Pulmonary artery endothelial cell (primary cell): ENCODE data around the gene PLEKHA4. TPM values are rescaled to one million over a fixed set of nuclear protein-coding genes. Genes with fewer than 3 reads are reported as not detected.
"Not testable (repeated sequence)": the region's sequence is repeated elsewhere in the genome, so short reads cannot be mapped to it uniquely, and the experiment has no call there.

Source experiments
- DNase-seq: peaks from one replicate; pipeline ENCODE4 v3.0.0-alpha.2; 2011; ENCODE audit warnings: low read depth, low spot score
- total RNA-seq: library from RNA; depleted of rRNA; stranded (reverse); fragments of >200 nt; gene quantifications from 2 replicates; pipeline ENCODE4 v1.2.3, GENCODE V29; 2014

PLEKHA4 gene
- total RNA-seq, 1 donor from 2014 or later = 6.1 TPM

- no peak for DNase-seq
Observed at GRCh38 chr19:48867123-48867745, 1.2 kb downstream of the PLEKHA4 start.

DNA sequence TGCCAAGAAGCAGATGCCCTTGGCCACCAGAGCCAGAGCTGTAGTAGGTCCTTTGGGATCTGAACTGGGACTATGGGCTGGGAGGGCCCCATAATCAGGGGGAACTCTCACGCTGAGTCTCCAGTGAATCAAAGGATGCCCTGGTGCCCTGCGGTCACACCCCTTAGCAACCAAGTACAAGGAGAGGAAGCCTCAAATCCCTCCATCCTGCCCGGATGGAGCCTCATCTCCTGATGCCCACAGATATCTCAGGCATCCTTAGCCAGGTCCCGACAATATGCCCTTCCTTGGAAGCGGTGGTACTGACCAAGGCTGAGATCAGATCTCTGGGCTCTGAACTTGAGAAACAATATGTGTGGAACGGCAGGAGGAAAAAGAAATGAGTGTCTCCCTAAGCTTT lies 1.7 kb downstream of the PLEKHA4 start:
- DNase-seq = no peak

DNA sequence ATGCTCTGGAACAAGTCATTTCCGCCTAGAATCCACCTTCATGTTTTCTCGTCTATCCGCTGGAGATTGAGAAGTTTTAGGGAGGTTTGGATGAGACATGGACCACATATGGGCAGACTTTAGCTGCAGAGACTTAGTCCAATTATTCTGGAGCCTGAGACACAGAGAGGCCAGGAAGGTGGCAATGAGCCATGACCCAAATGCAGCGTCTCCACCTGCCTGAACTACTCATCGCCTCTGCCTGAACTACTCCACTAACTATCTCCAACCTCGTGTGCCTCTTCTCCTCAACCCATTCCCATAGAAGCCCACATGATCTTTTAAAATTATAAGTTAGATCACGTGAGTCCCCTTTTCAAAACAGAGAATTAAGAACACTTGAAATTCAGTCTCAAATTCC lies 5.6 kb downstream of the PLEKHA4 start:
- no peak for DNase-seq

DNA sequence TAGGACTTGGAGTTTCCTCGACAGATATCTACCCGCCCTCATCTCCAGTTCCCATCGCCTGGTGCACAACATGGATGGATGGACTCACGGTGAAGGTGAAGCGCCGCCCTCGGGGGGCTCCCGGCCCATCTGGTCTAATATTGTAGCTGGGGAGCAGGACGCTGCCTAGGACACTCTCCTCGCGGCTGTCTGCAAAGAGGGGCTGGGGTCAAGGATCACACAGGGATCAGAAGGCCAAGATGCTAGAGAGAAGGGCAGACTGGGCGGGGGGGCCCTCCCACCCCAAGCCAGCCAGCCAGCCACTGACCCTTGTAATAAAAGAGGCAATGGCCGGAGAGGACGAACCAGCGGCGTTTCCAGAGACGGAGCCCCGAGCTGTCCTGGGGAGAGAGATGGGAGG lies 7.1 kb downstream of the PLEKHA4 start:
- no peak for DNase-seq

- no peak for DNase-seq
Observed at GRCh38 chr19:48859711-48860572, 8.5 kb downstream of the PLEKHA4 start.

DNA sequence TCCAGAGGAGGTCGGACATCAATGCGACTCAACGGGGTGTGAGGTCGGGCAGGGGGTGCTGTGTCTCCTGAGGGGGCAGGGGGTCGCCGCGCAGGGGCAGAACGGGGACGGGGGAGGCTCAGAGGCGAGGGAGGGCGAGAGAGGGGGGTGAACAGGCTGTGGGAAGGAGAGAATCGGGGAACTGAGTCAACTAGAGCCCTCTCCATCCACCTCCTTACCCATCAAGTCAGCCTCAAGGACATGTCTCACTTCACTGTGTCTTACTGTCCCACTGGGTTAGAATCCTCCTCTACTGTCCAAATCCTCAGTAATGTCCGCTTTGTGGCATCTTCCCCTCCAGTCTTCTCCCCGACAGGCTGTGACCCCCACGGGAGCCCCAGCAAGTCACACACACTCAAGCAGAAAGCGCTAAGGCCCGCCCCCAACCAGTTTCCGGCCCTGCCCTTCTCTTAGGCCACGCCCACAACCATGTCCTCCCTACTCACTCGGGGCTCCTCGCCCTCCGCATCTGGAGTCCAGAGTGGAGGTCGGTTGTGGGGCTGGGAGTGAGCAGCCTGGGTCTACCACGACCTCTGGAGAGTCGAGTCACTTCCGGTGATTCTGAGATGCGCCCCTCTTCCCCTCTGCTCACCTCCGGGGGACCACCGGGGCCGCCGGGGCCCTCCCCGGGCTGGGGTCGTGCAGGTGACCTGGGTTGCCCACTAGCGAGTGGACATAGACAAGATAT lies 9.3 kb downstream of the PLEKHA4 start:
- no peak for DNase-seq

GRCh38 chr19:48856921-48857320 lies 11.5 kb downstream of the PLEKHA4 start:
- DNase-seq = no peak

GRCh38 chr19:48854103-48854502 lies 14.3 kb downstream of the PLEKHA4 start:
- DNase-seq = no peak

DNA sequence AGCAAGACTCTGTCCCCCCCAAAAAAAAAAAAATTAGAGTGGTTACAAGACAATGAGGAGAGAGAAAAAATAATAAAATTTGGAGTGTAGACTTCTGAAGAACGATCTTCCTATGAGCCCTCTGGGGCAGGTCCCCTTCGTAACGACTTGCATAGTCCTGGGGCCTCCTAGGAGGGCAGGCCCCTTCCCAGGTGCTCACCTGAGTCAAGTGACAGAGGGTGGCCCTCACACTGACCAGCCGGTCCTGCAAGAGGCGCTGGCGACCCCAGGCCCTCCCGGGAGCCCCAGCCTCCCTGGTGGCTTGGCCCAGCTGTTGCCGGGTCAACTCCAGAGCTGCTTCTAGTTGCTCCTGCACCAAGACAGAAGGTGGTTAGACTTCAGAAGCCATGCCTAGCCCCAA lies 14.9 kb downstream of the PLEKHA4 start:
- DNase-seq = no peak

DNA sequence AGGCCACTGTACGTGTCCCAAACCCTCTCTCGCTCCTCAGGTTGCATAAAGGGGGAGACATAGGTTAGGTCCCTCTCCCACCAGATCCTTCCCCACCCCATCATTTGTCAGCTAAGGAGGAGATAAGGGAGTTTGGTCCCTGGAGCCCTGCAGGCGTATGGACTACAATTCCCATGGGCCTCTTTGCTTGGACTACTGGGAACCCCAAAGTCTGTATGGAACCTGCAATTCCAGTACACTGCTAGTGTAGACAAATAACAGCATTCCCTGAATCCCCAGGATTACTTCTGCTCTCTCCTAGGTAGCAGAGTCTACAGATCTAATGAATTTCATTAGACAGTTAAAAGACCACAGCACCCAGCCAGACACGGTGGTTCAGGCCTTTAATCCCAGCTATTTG lies 16.1 kb downstream of the PLEKHA4 start:
- DNase-seq = no peak

GRCh38 chr19:48846659-48847058 lies 21.8 kb downstream of the PLEKHA4 start:
- not testable (repeated sequence) for DNase-seq

- DNase-seq = no peak
Observed at GRCh38 chr19:48845384-48845783, 23.0 kb downstream of the PLEKHA4 start.

DNA sequence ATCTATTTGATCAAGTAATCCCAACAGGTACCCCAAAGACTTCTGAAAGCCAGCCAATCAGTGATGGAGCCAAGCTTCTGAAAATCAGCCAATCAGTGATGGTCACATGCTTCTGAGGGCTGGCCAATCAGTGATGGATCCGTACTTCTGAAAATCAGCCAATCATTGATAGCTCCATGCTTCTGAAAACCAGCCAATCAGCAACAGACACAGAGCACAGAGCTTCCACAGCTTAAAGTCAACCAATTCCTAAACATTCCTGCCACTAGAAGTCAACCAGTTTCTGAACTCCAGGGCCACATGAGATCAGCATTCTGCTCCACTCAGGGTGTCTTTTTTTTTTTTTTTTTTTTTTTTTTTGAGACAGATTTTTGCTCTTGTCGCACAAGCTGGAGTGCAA lies 23.9 kb downstream of the PLEKHA4 start:
- no peak for DNase-seq

GRCh38 chr19:48842789-48843162 lies 25.6 kb downstream of the PLEKHA4 start:
- DNase-seq = no peak

DNA sequence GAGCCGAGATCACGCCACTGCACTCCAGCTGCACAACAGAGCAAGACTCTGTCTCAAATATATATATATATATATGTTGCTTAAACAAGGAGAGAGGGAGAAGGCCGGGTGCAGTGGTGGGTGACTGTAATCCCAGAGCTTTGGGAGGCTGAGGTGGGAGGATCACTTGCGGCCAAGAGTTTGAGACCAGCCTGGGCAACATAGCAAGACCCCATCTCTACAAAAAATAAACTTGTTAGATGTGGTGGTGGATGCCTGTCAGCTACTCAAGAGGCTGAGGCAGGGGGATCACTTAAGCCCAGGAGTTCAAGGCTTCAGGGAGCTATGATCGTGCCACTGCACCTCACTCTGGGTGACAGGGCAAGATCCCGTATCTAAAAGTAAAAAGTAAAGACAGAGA lies 26.8 kb downstream of the PLEKHA4 start:
- no peak for DNase-seq

DNA sequence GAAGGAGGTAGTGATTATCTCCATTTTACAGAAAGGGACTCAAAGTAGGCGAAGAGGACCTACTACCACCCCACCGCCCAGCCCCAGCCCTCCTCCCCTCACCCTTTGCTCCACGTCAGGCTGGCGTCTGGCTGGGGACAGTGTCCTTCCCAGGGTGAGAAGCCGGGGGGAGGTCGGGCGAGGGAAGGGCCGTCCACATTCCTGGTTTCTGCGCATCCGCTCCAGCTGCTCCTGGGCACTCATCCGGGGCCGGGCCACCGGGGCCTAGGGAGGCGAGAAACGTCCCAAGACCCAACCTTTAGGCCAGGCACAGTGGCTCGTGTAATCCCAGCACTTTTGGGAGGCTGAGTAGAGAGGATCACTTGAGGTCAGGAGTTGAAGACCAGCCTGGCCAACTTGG lies 27.4 kb downstream of the PLEKHA4 start:
- DNase-seq = no peak

DNA sequence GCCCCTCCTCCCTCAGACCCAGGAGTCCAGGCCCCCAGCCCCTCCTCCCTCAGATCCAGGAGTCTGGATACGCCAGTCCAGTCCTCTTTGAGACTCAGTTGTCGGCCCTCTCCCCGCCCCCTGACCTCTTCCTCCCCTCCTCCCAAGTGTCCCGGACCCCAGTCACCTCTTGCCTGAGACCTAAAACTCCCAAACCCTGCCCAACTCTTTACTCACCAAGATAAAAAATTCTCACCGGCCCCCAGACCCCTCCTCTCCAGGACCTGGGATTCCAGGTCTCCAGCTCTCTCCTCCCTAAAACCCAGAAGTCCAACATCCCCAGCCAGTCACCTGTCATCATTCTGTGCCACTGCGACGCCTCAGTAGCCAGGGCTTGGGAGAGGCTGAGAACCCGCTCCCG lies 30.7 kb downstream of the PLEKHA4 start:
- DNase-seq = no peak

DNA sequence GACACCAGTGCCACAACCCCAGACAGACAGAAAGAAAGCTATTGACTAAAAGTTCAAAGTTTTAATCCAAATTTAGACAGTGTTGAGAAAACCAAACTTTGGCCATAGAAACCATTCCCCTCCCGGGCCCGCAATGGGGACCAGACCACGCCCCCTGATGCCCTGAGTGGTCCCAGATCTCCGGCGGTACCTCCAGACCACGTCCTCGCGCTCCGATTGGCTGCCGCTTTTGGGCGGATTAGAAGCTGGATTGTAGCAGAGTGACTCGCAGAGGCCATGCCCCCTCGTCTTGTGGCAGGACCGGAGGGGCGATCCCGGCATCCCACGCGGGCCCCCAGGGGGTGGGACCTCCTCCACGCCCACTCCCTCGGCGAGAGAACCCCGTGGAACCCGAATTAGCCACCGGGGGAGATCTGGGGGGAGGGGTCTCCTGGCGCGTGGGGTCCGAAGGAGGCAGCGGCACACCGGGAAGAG lies 31.3 kb downstream of the PLEKHA4 start:
- peak; percentile 56 for DNase-seq

- DNase-seq = no peak
Observed at GRCh38 chr19:48836089-48837017, 32.1 kb downstream of the PLEKHA4 start, which contains the start of gene HSD17B14. HSD17B14 (minus strand) TSS chr19:48836491; CDS start chr19:48836411, 80 bp downstream.

DNA sequence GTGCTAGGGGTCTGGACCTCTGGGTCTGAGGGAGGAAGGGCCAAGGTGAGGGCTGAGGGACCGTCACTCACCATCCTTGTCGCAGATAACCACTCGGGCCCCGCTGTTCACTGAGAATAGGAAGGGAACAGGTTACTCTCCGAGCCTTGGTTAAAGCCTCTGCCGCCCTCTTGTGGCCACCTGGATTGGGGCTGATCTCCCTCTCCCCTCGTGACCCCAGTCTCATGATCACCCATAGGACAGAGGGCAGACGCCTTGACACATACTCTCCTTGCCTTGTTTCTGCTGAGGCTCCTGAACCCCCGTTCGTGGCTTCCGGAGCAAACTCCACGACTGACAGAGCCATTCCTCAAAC lies 32.7 kb downstream of the PLEKHA4 start:
- peak; percentile 51 for DNase-seq

GRCh38 chr19:48833977-48834376 lies 34.4 kb downstream of the PLEKHA4 start:
- no peak for DNase-seq
